ENCODE data around the gene RILP.

The RILP gene

DNA sequence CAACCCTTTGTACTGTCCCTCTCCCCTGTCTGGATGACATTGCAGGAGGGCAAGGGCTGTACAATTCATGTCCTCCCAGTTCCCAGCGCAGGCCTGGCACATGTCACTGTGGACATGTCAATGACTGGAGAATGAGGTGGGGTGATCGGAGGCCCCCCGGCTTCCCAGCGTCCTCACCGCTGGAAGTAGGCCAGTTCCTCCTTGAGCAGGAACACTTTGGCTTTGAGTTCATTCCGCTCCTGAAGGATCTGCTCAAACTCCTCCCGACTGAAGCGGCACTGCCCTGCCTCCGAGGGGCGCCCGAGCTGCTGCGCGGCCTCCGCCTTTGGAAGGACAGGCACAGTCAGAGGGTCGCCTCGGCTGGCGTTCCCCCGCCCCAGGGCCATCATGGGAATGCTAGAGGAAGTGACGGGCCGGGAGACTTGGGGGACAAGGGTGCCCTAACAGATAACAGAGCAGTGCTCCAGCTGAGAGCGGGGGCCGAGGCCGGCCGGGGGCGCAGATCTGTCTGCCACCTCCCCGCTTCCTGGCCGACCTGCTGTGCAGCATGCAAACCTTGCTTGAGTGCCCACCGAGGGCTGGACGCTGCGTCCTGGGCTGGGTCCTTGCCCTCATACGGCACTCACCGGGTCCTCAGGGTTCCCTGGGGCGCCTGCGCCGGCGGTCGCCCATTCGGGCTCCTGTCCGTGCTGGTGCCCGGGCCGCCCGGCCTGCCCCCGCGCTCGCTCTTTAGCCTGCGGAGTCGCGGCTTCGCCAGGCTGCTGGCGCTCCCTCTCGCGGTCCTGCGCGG is 1.3 kb downstream of the RILP start:
- DNase-seq = no peak

DNA sequence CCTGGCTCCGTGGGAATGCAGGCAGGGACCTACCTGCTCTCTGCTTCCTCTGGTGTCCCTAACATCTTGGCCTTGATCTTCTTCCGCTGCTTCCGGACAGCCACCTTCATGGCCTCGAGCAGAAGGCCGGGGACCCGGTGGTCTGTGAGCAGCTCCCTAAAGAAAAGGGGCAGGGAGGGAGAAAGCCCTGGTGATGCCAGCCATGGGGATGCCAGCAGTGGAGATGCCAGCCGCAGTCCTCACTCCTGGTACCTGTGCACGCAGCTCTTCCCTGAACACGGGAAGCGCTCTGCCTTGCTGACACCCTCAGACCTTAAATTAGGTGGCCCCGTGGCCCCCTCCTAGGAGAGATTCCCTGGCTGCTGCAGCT is 1.9 kb downstream of the RILP start:
- no peak for DNase-seq

DNA sequence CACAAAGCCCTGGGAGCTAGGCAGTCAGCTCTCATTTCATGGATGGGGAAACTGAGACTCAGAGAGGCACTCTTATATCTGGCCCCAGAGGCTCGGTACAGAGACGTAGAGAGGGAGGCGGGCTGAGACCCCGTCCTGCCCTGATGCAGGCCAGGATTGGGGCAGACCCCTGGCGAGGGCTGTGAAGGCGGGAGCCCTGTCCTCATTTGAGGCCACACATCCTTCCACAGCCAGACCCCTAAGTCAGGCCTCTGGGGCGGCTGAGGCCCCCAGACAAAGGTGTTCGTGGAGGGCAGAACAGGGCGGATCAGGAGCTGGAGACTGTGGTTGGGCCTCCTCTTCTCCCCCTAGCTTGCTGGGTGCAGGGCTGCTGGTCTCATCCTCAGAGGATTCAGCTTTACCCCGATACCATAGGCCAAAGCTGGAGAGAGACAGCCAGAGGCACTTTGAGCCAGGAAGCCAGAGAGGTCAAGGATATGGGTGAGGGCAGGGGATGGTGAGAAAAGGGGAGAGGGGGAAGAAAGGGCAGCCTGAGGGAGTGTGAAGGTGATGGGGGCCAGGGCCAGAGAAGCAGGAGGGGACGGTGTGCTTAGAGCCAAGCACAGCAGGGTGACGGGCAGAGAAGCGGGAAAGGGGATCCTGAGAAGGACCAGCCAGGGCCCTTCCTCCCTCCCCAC is 3.3 kb downstream of the RILP start:
- DNase-seq = no peak

DNA sequence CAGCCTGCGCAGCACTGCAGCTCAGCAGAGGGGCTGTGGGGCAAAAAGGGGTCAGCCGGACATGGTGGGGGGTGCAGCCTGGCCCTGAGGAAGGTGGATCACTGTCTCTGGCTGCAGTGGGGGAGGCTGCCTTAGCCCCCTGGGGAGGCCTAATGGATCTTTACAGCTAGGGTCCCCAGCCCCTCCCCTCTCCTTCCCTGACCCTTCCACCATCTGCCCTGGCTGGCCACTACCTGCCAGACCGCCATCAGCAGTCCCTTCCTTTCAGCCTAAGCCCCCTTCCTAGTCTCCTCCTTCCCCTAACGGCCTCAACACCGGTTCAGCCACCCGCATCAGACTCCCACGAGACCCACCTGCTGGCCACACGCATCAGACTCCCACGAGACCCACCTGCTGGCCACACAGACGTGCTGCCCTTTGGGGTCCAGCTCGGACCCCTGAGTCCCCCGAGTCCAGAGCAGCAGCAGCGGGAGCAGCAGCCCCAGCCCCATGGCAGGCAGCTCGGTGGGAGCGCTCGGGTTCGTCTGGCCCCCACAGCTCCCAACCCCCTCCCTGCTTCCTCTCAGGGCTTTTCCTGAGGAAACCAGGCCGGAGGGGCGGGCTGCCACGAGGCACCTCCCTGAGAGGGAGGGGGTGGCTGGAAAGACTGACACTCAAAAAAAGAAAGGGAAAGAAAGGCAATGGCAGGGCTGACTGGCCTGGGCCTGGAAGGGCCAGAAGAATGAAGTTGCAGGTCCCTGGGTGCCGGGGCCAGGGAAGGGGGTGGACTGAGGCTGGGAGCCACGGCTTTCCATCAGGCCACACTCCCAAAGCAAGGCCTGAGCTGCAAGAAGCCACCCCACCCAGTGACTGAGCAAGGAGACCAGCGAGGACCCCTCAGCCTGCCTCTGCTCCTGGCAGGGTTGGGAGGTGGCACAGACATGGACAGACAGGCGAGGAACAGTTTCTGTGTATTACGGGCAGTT is 4.2 kb downstream of the RILP start, which contains the start of gene SCARF1:
Gene SCARF1 (minus strand): TSS at position 526 of the 965 bp plus-strand sequence. CDS start 35 bp downstream, at position 491.
- no peak for DNase-seq

DNA sequence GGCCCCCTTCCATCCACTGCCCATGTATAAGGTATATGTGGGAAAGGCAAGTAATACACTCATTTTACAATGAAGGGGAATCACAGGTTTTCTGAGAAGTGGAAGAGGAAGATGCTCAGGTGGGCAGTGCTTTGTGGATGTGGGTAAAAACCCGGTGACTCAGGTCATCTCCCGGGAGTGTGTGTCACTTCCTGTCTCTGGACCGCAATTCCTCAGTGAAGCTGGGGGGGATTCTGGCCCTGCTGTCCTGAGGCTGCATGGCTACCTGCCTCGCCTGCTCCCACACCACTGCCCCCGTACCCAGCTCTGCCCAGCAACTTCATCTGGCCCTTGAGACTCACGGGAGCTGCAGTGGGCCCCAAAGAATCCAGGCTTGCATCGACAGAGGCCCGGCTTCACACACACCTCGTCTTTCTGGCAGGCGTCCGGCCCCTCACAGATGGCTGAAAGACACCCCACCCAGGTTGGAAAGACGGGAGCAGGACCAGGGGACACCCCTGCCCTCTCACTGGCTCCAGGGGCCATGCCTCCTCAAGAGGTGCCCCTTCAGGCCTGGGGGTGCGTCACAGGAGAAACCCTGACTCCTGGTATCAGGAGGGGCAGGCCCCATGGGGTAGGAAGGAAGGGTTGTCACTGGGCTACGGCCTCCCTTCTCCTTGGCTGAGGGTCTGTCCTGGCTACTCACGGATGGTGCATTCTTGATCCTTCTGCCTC is 5.0 kb downstream of the RILP start:
- DNase-seq = no peak

DNA sequence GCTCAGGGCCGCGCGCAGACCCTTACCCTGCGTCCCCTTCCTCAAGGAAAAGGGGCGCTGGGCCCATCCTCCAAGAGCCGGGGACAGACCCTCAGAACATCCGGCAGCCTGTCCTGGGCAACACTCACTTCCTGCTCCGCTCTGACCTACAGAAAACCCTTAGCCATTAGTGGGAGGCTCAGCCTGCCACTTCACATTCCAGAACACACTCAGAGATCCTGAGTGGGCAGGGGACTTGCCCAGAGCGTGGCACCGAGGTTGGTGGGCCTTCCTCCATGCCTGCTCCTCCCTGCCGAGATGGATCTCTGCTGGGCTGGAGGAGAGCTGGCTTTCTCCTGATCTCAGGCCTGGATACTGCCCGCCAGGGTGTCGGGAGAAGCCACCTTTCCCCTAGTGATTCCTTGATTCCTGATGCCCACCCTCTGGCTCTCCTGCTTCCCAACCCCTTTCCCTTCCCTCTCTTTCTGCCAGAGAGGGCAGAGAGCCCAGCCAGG is 5.6 kb downstream of the RILP start:
- DNase-seq = no peak

DNA sequence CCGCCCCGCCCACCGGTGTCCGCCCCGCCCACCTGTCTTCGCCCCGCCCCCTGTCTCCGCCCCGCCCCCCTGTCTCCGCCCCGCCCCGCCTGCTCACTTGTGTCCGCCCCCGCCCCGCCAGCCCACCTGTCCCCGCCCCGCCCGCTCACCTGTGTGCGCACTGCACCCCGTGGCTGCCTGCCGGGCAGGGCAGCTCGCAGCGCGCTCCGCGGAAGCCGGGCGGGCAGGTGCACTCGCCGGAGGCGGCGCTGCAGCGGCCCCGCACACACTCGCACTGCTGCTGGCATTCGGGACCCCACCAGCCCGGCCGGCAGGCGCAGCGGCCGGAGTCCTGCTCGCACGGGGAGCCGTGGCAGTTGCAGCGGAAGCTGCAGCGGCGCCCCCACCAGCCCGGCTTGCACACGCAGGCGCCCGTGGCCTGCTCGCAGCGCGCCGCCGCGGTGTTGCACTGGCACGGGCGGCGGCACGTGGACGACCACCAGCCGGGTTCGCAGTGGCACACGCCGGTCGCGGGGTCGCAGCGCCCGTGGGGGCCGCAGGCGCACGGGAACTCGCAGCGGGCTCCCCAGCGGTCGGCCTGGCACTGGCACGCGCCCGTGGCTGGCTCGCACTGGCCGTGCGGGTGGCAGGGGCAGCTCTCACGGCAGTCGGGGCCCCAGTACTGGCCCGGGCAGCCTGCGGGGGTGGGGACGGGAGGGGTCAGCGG is 6.2 kb downstream of the RILP start:
- peak in 1 of 2 experiments; percentile 64 for DNase-seq

DNA sequence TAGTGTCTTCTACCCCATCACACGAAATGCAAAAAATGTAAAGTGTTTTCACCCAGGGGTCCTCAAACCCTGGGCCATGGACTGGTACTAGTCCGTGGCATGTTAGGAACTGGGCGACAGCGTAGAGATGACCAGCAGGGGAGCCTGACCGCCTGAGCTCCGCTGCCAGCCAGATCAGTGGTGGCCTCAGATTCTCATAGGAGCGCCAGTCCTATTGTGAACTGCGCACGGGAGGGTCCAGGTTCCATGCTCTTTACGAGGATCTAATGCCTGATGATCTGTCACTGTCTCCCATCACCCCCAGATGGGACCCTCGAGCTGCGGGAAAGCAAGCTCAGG is 8.6 kb downstream of the RILP start:
- DNase-seq = no peak

DNA sequence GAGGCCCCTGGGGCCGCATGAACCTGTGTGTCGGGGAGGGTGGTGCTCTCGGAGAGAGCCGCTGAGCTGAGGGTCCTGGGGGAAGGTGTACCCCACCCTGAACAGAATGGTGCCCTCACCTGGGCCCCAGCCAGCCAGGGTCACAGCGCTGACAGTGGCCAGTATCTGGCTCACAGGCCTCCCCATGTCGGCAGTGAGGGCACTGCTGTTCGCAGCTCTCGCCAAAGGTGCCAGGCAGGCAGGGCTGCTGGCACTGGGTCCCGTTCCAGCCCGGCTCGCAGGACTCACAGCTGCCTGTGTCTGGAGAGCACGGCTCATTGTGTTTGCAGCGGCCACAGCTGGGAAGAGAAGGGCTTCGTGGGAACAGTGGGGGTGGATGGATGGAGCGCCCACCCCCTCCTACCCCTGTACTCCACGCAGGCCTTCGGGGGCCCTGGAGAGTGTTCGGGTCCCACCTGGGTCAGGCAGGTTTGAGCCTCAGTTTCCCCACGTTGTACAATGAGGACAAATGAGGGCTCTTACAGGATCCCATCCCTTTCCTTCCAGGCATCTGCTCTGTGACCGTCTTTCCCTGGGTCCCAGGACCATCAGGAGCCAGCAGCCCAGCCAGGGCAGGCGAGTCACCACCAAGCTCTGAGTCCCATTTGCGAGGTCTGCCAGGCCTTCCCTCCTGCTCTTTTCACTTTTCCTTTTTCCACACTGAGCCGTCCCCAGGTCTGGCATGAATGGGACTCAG is 9.2 kb downstream of the RILP start:
- no peak for DNase-seq

DNA sequence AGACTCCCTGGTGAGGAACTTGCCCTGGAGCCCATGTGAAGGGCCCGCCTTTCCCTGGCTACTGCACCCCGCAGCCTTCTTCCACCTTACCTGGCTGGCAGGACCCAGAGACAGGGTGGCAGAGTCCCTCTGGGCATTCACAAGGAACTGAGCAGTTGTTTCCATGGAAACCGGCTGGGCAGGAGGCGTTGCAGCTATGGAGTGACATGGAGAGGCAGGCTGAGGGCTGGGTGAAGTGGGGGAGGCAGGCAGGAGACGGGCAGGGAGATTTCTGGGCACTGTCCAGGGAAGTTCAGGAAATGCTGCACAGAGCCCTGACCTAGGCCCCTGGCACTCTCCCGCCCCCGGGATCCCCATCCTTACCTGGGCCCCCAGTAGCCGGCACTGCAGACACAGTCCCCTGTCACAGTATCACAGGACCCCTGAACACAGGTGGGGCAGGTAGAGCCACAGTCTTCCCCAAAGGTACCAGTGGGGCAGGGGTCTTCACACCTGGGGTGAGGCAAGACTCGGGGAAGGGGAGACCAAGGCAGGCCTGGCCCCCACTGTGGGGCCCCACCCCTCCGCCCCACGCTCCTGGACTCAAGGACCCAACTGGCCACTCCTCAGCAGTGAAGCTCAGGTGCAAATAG is 10.0 kb downstream of the RILP start:
- DNase-seq = no peak

DNA sequence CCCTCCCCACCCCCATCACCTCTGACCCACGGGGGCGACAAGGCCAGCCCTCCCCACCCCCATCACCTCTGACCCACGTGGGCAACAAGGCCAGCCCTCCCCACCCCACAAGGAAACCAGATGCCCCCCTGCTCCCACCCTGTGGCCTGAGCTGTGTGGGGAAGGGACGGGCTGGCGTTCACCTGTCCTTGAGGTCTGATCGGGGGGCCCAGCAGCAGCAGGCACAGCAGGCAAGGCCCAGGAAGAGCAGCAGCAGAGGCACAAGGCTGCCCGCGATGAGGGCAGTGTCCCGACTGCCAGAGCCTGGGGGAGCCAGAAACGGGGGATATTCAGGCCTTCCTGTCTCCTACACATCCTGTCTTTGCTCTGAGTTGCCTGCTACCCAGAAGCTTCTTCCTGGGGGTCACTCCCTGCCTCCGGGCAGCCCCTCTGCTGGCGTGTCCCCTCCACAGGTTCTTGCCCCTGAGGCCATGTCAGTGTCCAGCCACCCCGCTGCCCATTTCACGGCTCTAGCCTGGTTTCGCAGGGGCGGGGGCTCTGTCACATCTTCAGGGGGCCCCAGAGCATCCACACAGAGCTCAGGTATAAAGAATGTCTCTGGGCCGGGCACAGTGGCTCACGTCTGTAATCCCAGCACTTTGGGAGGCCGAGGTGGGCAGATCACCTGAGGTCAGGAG is 10.9 kb downstream of the RILP start:
- no peak for DNase-seq

DNA sequence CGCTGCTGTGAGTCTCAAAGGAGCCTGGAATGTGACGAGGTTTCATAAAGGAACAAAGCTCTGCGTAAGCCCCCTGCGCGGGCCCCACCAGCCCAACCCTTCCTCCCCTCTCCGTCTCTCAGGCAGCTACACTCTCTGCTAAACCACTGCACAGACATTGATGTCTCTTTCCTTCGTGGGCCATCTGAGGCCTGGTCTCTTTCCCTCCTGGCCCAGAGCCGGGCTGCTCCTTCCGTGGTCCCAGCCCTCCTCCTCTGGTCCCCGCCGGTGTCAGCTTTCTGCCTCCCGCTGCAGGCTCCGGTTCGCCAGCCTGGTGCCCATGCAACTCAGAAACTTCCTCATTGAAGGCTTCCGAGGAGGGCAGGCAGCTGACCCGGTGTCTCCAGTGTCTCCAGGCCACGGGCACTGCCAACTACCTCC is 11.5 kb downstream of the RILP start:
- no peak for DNase-seq

DNA sequence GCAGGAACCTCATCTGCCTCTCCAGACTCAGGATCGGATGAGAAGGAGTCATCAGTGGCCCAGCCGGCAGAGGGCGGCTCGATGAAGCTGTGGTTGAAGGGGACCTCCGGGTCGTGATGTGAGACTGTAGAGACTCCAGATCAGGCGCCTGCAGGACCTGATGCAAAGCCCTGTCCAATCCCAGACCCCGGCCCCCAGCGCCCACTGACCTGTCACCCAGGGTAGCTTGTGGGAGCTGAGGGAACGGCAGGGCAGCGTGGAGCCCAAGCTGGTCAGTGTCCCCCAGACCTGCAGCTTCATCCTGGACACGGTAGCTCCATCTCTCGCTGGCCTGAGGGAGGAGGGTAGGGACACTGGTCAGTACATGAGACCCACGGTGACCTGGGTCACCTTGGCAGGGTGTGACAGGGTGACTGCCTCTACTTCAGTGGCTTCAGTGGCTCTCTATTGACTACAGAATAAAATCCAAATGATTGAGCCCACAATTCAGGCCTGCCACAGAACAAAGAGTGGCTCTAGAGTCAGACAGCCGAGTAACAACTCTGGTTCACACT is 12.9 kb downstream of the RILP start:
- no peak for DNase-seq

DNA sequence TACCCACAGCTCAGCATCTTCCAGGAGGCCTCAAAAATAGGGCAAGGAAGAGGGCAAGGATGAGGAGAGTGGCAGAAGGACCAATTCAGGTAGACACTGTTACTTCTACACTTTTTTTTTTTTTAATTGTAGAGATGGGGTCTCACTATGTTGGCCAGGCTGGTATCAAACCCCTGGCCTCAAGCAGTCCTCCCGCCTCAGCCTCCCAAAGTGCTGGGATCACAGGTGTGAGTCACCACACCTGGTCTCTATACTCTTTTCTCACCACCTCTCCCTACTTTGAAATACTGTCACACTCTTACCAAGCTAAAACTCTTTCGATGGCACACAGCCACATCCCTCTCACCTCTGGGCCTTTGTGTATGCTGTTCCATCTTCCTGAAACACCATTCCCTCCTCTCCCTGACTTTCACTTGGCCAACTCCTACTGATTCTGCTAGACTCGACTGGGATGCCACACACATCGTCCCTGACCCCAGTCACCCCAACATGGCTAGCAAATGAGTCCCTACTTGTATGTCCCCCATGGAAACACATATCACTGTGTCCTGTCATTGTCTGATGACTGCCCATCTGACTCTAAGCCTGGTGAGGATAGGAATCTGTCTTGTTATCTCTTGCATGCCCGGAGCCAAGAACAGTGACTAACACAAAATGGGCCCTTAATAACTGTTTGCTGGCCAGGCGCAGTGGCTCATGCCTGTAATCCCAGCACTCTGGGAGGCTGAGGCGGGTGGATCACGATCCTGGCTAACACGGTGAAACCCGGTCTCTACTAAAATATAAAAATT is 13.8 kb downstream of the RILP start:
- no peak for DNase-seq

DNA sequence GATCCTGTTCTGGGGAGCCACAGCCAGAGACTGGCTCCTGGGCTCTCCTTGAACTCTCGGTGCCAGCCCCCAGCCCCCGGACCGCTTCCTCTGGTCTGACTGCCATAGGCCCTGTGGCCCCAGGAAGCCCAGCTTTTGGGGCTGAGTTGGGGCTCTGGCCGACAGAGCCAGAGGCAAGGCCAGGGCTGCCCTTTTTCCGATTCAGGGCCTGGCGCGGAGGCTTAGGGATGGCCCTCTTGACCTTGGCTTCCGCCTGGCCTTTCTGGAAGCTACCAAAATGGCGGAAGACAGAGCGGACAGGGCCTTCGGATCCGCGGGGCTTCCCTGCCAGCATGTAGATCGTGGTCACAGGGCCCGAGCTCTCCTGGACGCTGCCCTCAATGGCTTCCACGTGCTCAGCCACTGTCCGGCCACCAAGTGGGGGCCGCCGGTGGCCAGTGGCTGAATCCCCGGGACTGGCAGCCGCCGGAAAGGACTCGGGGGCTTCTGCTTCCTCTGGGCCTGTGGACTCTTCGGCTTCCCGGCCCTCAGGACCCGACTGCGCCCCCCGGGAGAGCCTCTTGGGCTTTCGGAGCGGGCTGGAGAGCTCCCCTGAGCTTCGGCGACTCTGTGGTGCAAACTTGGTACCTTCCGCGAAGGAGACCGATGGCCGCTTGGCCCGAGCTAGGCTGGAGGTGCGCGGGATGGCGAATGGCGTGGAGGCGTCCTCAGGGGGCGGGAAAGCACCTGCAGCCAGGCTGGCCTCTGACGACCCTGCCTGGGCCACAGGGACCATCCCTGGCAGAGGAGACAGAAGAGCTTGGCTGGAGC is 14.6 kb downstream of the RILP start:
- DNase-seq = no peak

DNA sequence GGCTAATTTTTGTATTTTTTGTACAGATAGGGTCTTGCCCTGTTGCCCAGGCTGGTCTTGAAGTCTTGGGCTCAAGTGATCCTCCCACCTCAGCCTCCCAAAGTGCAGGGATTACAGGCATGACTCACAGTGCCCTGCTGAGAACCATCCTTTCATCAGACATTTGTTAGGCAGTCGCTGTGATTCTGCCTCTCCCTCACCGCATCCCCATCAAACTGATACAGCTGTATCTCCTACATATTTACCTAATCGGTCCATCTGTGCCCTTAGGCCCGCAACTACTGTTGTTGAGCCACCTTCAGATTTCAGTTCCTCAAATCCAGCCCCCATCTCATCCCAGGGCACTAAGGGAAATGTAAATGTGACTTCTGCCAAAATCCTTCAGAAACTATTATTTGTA is 19.0 kb downstream of the RILP start:
- DNase-seq = no peak

DNA sequence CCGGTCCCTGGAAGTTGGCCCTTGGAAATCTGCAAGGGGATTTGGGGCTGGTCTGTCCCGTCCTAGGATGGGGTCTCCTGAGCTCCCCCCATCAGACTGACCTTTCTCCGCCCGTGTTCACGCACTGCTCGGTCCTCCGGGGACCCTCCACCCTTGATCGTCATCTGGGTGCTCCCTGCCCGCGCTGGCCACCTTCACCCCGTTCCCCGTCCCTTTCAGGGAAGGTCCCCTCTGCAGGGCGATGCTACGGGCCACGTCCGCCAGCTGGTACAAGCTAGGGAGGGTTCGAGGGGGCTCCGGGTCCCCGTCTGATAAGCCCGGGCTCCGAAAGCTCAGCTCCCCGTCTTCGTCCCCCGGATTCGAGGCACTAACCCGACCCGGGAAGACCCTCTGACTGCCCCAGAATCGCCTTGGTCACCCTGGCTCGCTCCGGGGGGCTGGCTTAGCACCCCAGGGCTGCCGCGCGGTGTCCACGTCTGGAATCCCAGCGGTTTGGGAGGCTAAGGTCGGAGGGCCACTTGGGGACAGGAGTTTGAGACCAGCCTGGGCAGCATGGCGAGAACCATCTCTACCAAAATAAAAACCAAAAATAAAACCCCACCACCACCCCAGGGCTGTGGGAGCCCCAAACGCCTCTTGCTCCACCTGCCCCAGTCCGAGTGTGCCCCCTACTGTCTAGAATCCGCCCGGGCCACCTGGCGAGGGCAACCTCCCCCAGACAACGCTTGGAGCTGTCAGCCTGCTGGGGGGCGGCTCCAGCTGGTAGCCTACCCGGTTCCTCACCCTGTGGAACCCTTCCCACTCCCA is 20.0 kb downstream of the RILP start:
- no peak for DNase-seq

Data from NCI-H187 (cell line).